OCI-LY7 (cell line): ENCODE results near the gene ZNF205. TPM values are rescaled to one million over a fixed set of nuclear protein-coding genes. Genes with fewer than 3 reads are reported as not detected.

Experiments used
- BruUV-seq: library from RNA; stranded (reverse); fragments of 400-500 nt; replicated peaks from 2 replicates; lab custom pipeline; 2021; lab: Mats Ljungman, UMichigan
- CTCF ChIA-PET: fragments of 300-600 bp; sonication (Branson Sonifier 250); formaldehyde crosslinking; loops from one replicate; lab custom pipeline; 2022; ENCODE audit warnings: antibody characterized with exemption; ENCODE audit not compliant: unreplicated experiment; lab: Charles Lee
- POLR2A ChIA-PET: fragments of 300-600 bp; sonication (Branson Sonifier 250); formaldehyde crosslinking; loops from one replicate; lab custom pipeline; 2022; ENCODE audit warnings: antibody characterized with exemption; lab: Charles Lee
- DNase-seq: peaks from one replicate; pipeline ENCODE4 v3.0.0-alpha.2; 2015; ENCODE audit warnings: low spot score
- H2AFZ ChIP-seq: fragments of 200-600 bp; sonication (generic), shearing (Covaris generic); 2 replicates; pipeline ENCODE4 v1.6.1; 2014; ENCODE audit warnings: mild to moderate bottlenecking, antibody characterized with exemption, low read length, moderate library complexity
- H3K27ac ChIP-seq: fragments of 200-600 bp; sonication (generic); 2 replicates; pipeline ENCODE4 v1.5.1; 2014; ENCODE audit warnings: mixed run types, low read depth, mild to moderate bottlenecking, moderate library complexity, low read length, inconsistent platforms; ENCODE audit not compliant: poor library complexity, severe bottlenecking
- H3K36me3 ChIP-seq: fragments of 200-600 bp; sonication (generic); 2 replicates; pipeline ENCODE4 v1.6.1; 2014; ENCODE audit warnings: mild to moderate bottlenecking, antibody characterized with exemption, low read length, moderate library complexity, mixed read lengths; ENCODE audit not compliant: insufficient read depth
- H3K4me1 ChIP-seq: fragments of 200-600 bp; sonication (generic); 2 replicates; pipeline ENCODE4 v1.5.1; 2014; ENCODE audit warnings: mild to moderate bottlenecking, low read length; ENCODE audit not compliant: insufficient read depth, poor library complexity, severe bottlenecking
- H3K4me2 ChIP-seq: fragments of 200-600 bp; sonication (generic); 2 replicates; pipeline ENCODE4 v1.6.1; 2014; ENCODE audit warnings: mild to moderate bottlenecking, low read length
- H3K4me3 ChIP-seq: fragments of 200-600 bp; sonication (generic); 2 replicates; pipeline ENCODE4 v1.5.1; 2014; ENCODE audit warnings: mild to moderate bottlenecking, low read depth, low read length; ENCODE audit not compliant: poor library complexity, severe bottlenecking
- H3K79me2 ChIP-seq: fragments of 200-600 bp; sonication (generic); 2 replicates; pipeline ENCODE4 v1.6.1; 2016; ENCODE audit warnings: low read depth, mild to moderate bottlenecking, low read length, moderate library complexity, mixed read lengths; ENCODE audit not compliant: insufficient read depth
- H3K9me2 ChIP-seq: fragments of 200-600 bp; sonication (generic); 2 replicates; pipeline ENCODE4 v1.6.1; 2016; ENCODE audit warnings: mild to moderate bottlenecking, low read length, mixed read lengths; ENCODE audit not compliant: insufficient read depth
- H3K9me3 ChIP-seq: fragments of 200-600 bp; sonication (generic); 2 replicates; pipeline ENCODE4 v1.6.1; 2014; ENCODE audit warnings: mild to moderate bottlenecking, mixed run types, low read length, mixed read lengths
- H4K20me1 ChIP-seq: fragments of 200-600 bp; sonication (generic); 2 replicates; pipeline ENCODE4 v1.6.1; 2014; ENCODE audit warnings: mild to moderate bottlenecking, antibody characterized with exemption, low read length, moderate library complexity, mixed read lengths; ENCODE audit not compliant: insufficient read depth
- CTCF ChIP-seq: fragments of 200-600 bp; sonication (generic); conservative IDR thresholded peaks from 2 replicates; pipeline ENCODE4 v1.5.1; 2014; ENCODE audit warnings: mild to moderate bottlenecking, antibody characterized with exemption, low read length, moderate library complexity, mixed read lengths
- EZH2phosphoT487 ChIP-seq: fragments of 200-600 bp; sonication (generic); IDR thresholded peaks from 2 replicates; pipeline ENCODE4 v1.6.1; 2018; ENCODE audit warnings: low read depth, borderline replicate concordance, mild to moderate bottlenecking, mixed run types, antibody characterized with exemption, low read length, moderate library complexity, mixed read lengths
- intact Hi-C: fragments of 100-400 bp; cut with micrococcal nuclease; formaldehyde crosslinking; loops from one replicate; pipeline ENCODE4 v1.10.0; 2022; ENCODE audit not compliant: unreplicated experiment
- total RNA-seq, 2 experiments: library from RNA; depleted of rRNA in 1 of 2; stranded (reverse); fragments of >200 nt in 1 of 2; shearing (Covaris generic) in 1 of 2; gene quantifications; 2 replicates each; pipeline ENCODE4 v1.2.3, GENCODE V29; 2014 to 2022

The ZNF205 gene
- total RNA-seq, 2 experiments from 2014 or later, result 0.30 to 1.2 TPM

- no peak overlapping the region for H3K27ac ChIP-seq
- H3K4me3 ChIP-seq, result no peak overlapping the region
- H3K9me2 ChIP-seq, result no peaks in the 10 kb centered on the region
- POLR2A ChIA-PET, result interaction anchor here (0.7 to 1.3 kb wide), 2 partner anchors 8 to 15 kb away, joined by 3 to 5 read pairs; no protein-coding TSS in a partner anchor
- H3K36me3 ChIP-seq, result no peaks in the 10 kb centered on the region
- no peaks in the 10 kb centered on the region for H4K20me1 ChIP-seq
- no peaks in the 10 kb centered on the region for H3K9me3 ChIP-seq
- intact Hi-C loops, result no loop called here
- no peaks in the 10 kb centered on the region for H3K79me2 ChIP-seq
- BruUV-seq, result no TSS peak
- DNase-seq, result no peak
- TF ChIP-seq CTCF (no peak), EZH2phosphoT487 (no peak)
- no peaks in the 10 kb centered on the region for H3K4me1 ChIP-seq
- CTCF ChIA-PET, result no interaction called here
- no peak overlapping the region for H2AFZ ChIP-seq
- no peak overlapping the region for H3K4me2 ChIP-seq
Observed at GRCh38 chr16:3084491-3084890, 27.9 kb upstream of the ZNF205 start.

- H3K4me1 ChIP-seq, result no peaks in the 10 kb centered on the region
- CTCF ChIA-PET, result no interaction called here
Observed at GRCh38 chr16:3084969-3085670, 27.3 kb upstream of the ZNF205 start.

More at GRCh38 chr16:3084969-3085670, 27.3 kb upstream of the ZNF205 start:
- POLR2A ChIA-PET, result interaction anchor here (1.3 kb wide), 1 partner anchor 9 kb away, joined by 3 read pairs; no protein-coding TSS in a partner anchor
- no peak overlapping the region for H3K27ac ChIP-seq
- H4K20me1 ChIP-seq, result no peaks in the 10 kb centered on the region
- no peaks in the 10 kb centered on the region for H3K9me2 ChIP-seq
- no peaks in the 10 kb centered on the region for H3K9me3 ChIP-seq
- intact Hi-C loops, result no loop called here
- BruUV-seq, result no TSS peak
- no peaks in the 10 kb centered on the region for H3K79me2 ChIP-seq
- no peak overlapping the region for H3K4me2 ChIP-seq
- H2AFZ ChIP-seq, result no peak overlapping the region
- no peak for DNase-seq
- H3K36me3 ChIP-seq, result no peaks in the 10 kb centered on the region
- TF ChIP-seq EZH2phosphoT487 (no peak), CTCF (no peak)
- H3K4me3 ChIP-seq, result no peak overlapping the region
